Uterus (tissue), 4 donors: Measurements from ENCODE around the gene ZFYVE28. TPM values are rescaled to one million over a fixed set of nuclear protein-coding genes. Genes with fewer than 3 reads are reported as not detected.
A peak's percentile ranks its signal among the peaks of the same experiment; 100 is the strongest.
"Not testable (repeated sequence)": the region's sequence is repeated elsewhere in the genome, so short reads cannot be mapped to it uniquely, and the experiment has no call there.

Experiments
- DNase-seq, 2 donors: peaks; one replicate each; pipeline ENCODE4 v3.0.0-alpha.2; 2019 to 2020
- H3K27ac ChIP-seq, 2 donors: fragments of 200-600 bp; sonication (generic); 1 replicate in 1 of 2; 2 replicates in 1 of 2; pipeline ENCODE4 v1.5.1; 2016 to 2018
- H3K27me3 ChIP-seq, 2 donors: fragments of 200-600 bp; sonication (generic); one replicate each; pipeline ENCODE4 v1.5.1; 2018 to 2019; ENCODE audit warnings: control low read depth in 1 of 2
- H3K36me3 ChIP-seq, 2 donors: fragments of 200-600 bp; sonication (generic); one replicate each; pipeline ENCODE4 v1.5.1; 2019; ENCODE audit warnings: control low read depth in 1 of 2
- H3K4me1 ChIP-seq, 2 donors: fragments of 200-600 bp; sonication (generic); one replicate each; pipeline ENCODE4 v1.5.1; 2018 to 2019; ENCODE audit warnings: control low read depth in 1 of 2
- H3K4me3 ChIP-seq, 2 donors: fragments of 200-600 bp; sonication (generic); 1 replicate in 1 of 2; 2 replicates in 1 of 2; pipeline ENCODE4 v1.5.1; 2018 to 2019; ENCODE audit warnings: mild to moderate bottlenecking in 1 of 2
- H3K9me3 ChIP-seq, 2 donors: fragments of 200-600 bp; sonication (generic); one replicate each; pipeline ENCODE4 v1.5.1; 2019; ENCODE audit warnings: control low read depth in 1 of 2
- POLR2A ChIP-seq, 2 donors: fragments of 450-650 bp; IDR thresholded peaks; one replicate each; pipeline ENCODE4 v1.6.1; 2016; ENCODE audit warnings: antibody characterized with exemption in 2 of 2, mild to moderate bottlenecking in 1 of 2, moderate library complexity in 1 of 2
- intact Hi-C: fragments of 100-400 bp; cut with DNase I; formaldehyde crosslinking; loops from one replicate; pipeline ENCODE4 v1.15.1; 2023; ENCODE audit warnings: low total_unique reads
- small RNA-seq: library from RNA; depleted of rRNA; stranded (forward); fragments of <200 nt; gene quantifications from one replicate; pipeline ENCODE3, GENCODE V24; 2016
- total RNA-seq, 4 donors: library from RNA; depleted of rRNA in 3 of 4; stranded (reverse); fragments of >200 nt in 3 of 4; gene quantifications; one replicate each; pipeline versions ENCODE4 v1.1.0 to v1.2.4, GENCODE V29; 2014 to 2023
- TF ChIP-seq, protein P1 (sequence below), 4 experiments: fragments of 200-600 bp in 2 of 4; fragments of 450-650 bp in 2 of 4; sonication (generic) in 2 of 4; IDR thresholded peaks; one replicate each; pipeline ENCODE4 v1.5.1; 2016 to 2019; ENCODE audit warnings: antibody characterized with exemption in 4 of 4, mild to moderate bottlenecking in 2 of 4, moderate library complexity in 1 of 4
- donor health status: DM: yes; HTN: yes; CAD: no.

Gene ZFYVE28
- total RNA-seq, 4 donors from 2014 or later: 5.4 to 16.7 (median 13.4) TPM

DNA sequence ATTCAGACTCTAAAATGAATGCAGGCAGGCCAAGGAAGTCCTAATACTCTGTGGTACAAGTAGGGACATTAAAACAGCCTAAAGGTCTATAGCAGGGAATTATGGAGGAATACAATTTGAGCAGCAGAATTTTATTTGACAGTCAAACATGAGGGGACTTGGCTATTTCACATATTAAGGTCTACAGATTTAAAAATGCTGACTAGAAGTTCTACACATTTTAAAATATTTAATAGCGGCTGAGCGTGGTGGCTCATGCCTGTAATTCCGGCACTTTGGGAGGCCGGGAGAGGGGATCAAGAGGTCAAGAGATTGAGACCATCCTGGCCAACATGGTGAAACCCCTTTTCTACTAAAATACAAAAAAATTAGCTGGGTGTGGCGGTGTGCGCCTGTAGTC, 187.4 kb downstream of the ZFYVE28 start:
- Histone ChIP-seq H3K9me3 (no peaks in the 10 kb centered on the region), H3K4me3 (no peak overlapping the region), H3K4me1 (no peaks in the 10 kb centered on the region), H3K27me3 (no peaks in the 10 kb centered on the region), H3K36me3 (no peaks in the 10 kb centered on the region), H3K27ac (no peak overlapping the region)
- intact Hi-C loops: no loop called here
- DNase-seq: no peak
- TF ChIP-seq, protein P1, sequence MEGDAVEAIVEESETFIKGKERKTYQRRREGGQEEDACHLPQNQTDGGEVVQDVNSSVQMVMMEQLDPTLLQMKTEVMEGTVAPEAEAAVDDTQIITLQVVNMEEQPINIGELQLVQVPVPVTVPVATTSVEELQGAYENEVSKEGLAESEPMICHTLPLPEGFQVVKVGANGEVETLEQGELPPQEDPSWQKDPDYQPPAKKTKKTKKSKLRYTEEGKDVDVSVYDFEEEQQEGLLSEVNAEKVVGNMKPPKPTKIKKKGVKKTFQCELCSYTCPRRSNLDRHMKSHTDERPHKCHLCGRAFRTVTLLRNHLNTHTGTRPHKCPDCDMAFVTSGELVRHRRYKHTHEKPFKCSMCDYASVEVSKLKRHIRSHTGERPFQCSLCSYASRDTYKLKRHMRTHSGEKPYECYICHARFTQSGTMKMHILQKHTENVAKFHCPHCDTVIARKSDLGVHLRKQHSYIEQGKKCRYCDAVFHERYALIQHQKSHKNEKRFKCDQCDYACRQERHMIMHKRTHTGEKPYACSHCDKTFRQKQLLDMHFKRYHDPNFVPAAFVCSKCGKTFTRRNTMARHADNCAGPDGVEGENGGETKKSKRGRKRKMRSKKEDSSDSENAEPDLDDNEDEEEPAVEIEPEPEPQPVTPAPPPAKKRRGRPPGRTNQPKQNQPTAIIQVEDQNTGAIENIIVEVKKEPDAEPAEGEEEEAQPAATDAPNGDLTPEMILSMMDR (IDR thresholded peaks at IDR 0.05): no peak
- no peak for TF ChIP-seq POLR2A (IDR thresholded peaks at IDR 0.05)

DNA sequence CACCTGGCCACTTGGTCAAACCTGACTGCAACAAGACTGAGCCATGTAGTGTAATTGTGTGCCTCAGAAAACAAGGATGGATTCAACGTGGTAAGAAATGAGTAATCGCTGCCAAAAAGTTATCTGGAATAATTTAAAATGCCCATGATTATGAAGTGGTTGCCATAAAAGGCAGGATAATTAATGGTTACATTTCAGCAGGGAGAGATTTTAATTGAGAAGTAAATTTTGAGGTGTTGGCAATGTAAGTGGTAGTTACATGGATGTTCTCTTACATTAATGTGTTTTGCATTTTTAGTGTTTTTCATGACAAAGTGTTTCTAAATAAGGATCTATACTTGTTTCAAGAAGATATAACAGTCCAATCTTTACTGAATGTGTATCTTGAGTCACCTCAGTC, 192.2 kb downstream of the ZFYVE28 start:
- H3K4me3 ChIP-seq: no peak overlapping the region
- intact Hi-C loops: loop anchor here (10.0 kb wide), 1 partner anchor 239 kb away; the partner anchor contains the start of gene RNF4
- no peaks in the 10 kb centered on the region for H3K36me3 ChIP-seq
- H3K9me3 ChIP-seq: no peaks in the 10 kb centered on the region
- DNase-seq: no peak
- no peak for TF ChIP-seq POLR2A (IDR thresholded peaks at IDR 0.05)
- TF ChIP-seq, protein P1 (IDR thresholded peaks at IDR 0.05): no peak
- no peak overlapping the region for H3K27ac ChIP-seq
- no peaks in the 10 kb centered on the region for H3K27me3 ChIP-seq
- H3K4me1 ChIP-seq: no peaks in the 10 kb centered on the region

DNA sequence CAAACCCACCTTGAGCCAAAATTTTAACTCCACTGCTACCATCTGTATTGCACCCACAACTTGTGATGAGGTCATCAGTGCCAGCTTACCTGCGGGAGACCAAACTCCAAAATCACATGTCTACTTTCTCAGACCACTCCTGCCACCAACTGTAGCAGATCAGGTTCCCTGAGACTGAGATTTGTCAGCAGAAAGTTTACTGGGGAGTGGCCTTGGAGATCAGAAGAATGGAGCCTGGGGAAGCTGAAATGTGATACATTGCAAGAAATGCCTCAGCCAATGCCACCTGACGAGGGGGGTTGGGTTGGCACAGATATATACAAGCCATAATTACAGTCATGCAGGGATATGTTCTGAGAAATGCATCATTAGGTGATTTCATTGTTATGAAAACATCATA, 195.6 kb downstream of the ZFYVE28 start:
- Histone ChIP-seq H3K27me3 (no peaks in the 10 kb centered on the region), H3K27ac (no peak overlapping the region), H3K4me3 (no peak overlapping the region), H3K4me1 (no peaks in the 10 kb centered on the region), H3K9me3 (no peaks in the 10 kb centered on the region), H3K36me3 (no peaks in the 10 kb centered on the region)
- intact Hi-C loops: loop anchor here (10.0 kb wide), 1 partner anchor 242 kb away; the partner anchor contains the start of gene RNF4
- no peak for DNase-seq
- no peak for TF ChIP-seq POLR2A (IDR thresholded peaks at IDR 0.05)
- TF ChIP-seq, protein P1 (IDR thresholded peaks at IDR 0.05): no peak

DNA sequence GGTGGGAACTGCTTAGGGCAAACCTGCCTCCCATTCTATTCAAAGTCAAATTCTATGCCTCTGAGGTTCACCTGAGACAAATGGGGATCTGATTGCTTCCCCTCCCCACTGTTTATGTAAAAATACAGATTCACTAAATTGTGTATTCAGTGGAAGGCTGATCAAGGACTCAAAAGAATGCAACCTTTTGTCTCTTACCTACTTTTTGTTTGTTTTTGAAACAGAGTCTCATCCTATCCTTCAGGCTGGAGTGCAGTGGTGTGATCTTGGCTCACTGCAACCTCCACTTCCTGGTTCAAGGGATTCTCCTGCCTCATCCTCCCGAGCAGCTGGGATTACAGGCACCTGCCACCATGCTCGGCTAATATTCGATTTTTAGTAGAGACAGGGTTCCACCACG, 197.1 kb downstream of the ZFYVE28 start:
- DNase-seq, H3K27me3 ChIP-seq, H3K9me3 ChIP-seq, H3K36me3 ChIP-seq, H3K4me3 ChIP-seq, H3K4me1 ChIP-seq, H3K27ac ChIP-seq: not testable (repeated sequence)
- intact Hi-C loops: loop anchor here (10.0 kb wide), 1 partner anchor 243 kb away; the partner anchor contains the start of gene RNF4

DNA sequence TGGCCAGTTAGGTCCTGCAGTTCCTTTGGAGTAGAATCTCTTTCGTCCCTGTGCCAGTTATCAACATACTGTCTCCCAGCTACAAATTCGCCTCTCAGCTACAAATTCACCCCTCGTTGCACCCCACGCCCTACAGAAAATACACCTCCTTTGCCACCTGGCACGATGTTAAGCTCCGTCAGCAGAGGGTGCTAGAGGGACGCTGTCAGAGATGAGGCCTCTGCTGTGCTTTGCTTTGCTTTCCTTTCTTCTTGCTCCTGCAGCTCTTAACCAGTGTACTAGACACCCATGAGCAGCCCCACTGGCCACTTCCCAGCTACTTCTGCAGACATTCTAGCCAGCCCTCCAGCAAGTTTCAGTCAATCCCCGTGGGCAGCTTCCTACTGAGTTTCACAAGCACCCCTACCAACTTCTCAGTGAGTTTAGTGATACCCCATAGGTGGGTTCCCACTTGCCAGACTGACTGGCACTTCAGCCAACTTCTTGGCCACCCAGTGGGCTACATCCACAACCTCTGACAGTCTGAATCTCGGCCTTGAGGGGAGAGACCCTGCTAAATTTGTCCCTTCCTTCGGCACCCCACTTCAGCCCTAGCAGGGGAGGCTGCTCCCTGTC, 198.3 kb downstream of the ZFYVE28 start:
- Histone ChIP-seq H3K36me3 (no peaks in the 10 kb centered on the region), H3K4me1 (no peaks in the 10 kb centered on the region), H3K4me3 (no peak overlapping the region), H3K27ac (no peak overlapping the region), H3K27me3 (no peaks in the 10 kb centered on the region), H3K9me3 (no peaks in the 10 kb centered on the region)
- DNase-seq: peak; percentile 66
- intact Hi-C loops: loop anchor here (10.0 kb wide), 1 partner anchor 245 kb away; the partner anchor contains the start of gene RNF4
- TF ChIP-seq POLR2A (IDR thresholded peaks at IDR 0.05): no peak
- TF ChIP-seq, protein P1 (IDR thresholded peaks at IDR 0.05): peak; percentile 73 to 90 (median 86)

Small RNA genes within 50 kb of the gene (small RNA-seq; reads per million reads assigned to genes)
- not detected for gene COX6B1P5

Other genes starting within 250 kb of the ZFYVE28 start
- 10 to 100 TPM in 3 of 4 donors, 1 to 10 TPM in 1; 7.4 to 29.9 (median 14.2) TPM for gene HAUS3, start 176.5 kb downstream of the ZFYVE28 start, total RNA-seq
- 1 to 10 TPM in 2 of 4 donors, under 1 TPM in 1, not detected in 1; 0.26 to 5.8 (median 5.5) TPM for gene POLN, start 176.5 kb downstream of the ZFYVE28 start, total RNA-seq
- 10 to 100 TPM; 15.4 to 53.1 (median 31.8) TPM for gene MXD4, start 156.5 kb downstream of the ZFYVE28 start, total RNA-seq
- gene CFAP99, start 310 bp upstream of the ZFYVE28 start, total RNA-seq: under 1 TPM in 2 of 4 donors, not detected in 2; 0.21 to 0.46 TPM
- 10 to 100 TPM; 10.8 to 57.9 (median 33.9) TPM for gene RNF4, start 50.5 kb upstream of the ZFYVE28 start, total RNA-seq
- 10 to 100 TPM; 17.1 to 51.2 (median 28.1) TPM for gene FAM193A, start 118.0 kb upstream of the ZFYVE28 start, total RNA-seq